Uterus (tissue), 2 donors: ENCODE data around the gene WFDC8.

ENCODE experiments used
- POLR2A ChIP-seq, 2 donors: fragments of 450-650 bp; IDR thresholded peaks; one replicate each; pipeline ENCODE4 v1.6.1; 2016; ENCODE audit warnings: antibody characterized with exemption in 2 of 2, mild to moderate bottlenecking in 1 of 2, moderate library complexity in 1 of 2
- TF ChIP-seq, protein P1 (sequence below), 4 experiments: fragments of 200-600 bp in 2 of 4; fragments of 450-650 bp in 2 of 4; sonication (generic) in 2 of 4; IDR thresholded peaks; one replicate each; pipeline ENCODE4 v1.5.1; 2016 to 2019; ENCODE audit warnings: antibody characterized with exemption in 4 of 4, mild to moderate bottlenecking in 2 of 4, moderate library complexity in 1 of 4

DNA sequence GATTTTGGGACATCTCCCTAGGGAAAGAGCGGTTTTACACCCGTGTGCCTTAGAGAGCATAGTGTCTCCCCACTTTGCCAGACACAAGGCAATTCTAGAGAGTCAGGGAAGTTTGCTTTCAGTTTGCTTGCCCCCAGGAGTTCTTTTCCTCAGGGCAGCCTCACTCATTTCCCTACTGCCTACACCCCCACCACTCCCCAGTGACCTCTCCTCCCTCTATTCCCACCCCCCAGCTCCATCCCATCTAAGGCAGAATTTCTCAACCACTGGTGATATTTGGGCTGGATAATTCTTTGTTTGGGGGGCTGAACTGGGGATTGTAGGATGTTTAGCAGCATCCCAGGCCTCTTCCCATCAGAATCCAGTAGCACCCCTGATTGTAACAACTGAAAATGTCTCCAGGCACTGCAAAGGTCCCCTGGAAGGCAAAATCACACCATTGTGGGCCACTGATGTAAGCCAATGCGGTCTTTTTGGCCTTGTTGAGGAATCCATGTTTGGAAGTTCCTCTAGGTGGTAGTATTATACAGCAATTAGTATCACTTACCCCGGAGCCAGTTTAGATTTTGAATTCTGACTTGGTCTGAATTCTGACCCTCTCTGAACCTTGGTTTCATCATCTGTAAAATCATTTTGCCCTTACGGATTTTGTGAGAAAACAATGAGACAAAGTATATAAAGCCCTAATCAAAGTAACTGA is 33.2 kb downstream of the WFDC8 start:
- TF ChIP-seq, protein P1, sequence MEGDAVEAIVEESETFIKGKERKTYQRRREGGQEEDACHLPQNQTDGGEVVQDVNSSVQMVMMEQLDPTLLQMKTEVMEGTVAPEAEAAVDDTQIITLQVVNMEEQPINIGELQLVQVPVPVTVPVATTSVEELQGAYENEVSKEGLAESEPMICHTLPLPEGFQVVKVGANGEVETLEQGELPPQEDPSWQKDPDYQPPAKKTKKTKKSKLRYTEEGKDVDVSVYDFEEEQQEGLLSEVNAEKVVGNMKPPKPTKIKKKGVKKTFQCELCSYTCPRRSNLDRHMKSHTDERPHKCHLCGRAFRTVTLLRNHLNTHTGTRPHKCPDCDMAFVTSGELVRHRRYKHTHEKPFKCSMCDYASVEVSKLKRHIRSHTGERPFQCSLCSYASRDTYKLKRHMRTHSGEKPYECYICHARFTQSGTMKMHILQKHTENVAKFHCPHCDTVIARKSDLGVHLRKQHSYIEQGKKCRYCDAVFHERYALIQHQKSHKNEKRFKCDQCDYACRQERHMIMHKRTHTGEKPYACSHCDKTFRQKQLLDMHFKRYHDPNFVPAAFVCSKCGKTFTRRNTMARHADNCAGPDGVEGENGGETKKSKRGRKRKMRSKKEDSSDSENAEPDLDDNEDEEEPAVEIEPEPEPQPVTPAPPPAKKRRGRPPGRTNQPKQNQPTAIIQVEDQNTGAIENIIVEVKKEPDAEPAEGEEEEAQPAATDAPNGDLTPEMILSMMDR (IDR thresholded peaks at IDR 0.05) = peak in 3 of 4 experiments; percentile 12 to 33 (median 16)
- TF ChIP-seq POLR2A (IDR thresholded peaks at IDR 0.05) = no peak
